Breast epithelium (tissue), 4 donors: Measurements from ENCODE around the gene NDUFC1. TPM values are rescaled to one million over a fixed set of nuclear protein-coding genes. Genes with fewer than 3 reads are reported as not detected.

ENCODE experiments used
- DNase-seq, 2 donors: peaks; one replicate each; pipeline ENCODE4 v3.0.0-alpha.2; 2019; ENCODE audit warnings: low spot score in 2 of 2
- H3K27ac ChIP-seq, 2 donors: fragments of 200-600 bp; sonication (generic) in 1 of 2; one replicate each; pipeline ENCODE4 v1.5.1; 2016 to 2019; ENCODE audit warnings: mild to moderate bottlenecking in 1 of 2
- H3K27me3 ChIP-seq, 2 donors: fragments of 200-600 bp; sonication (generic) in 1 of 2; one replicate each; pipeline versions ENCODE4 v1.5.1 to v1.6.0; 2017 to 2019; ENCODE audit warnings: control low read depth in 1 of 2, mild to moderate bottlenecking in 1 of 2
- H3K36me3 ChIP-seq: fragments of 200-600 bp; one replicate; pipeline ENCODE4 v1.5.1; 2019
- H3K4me1 ChIP-seq, 2 donors: fragments of 200-600 bp; sonication (generic); one replicate each; pipeline ENCODE4 v1.5.1; 2016 to 2019; ENCODE audit warnings: control low read depth in 1 of 2
- H3K4me3 ChIP-seq, 3 donors: fragments of 200-600 bp; sonication (generic); 1 replicate in 2 of 3; 2 replicates in 1 of 3; pipeline ENCODE4 v1.5.1; 2016 to 2019; ENCODE audit warnings: mild to moderate bottlenecking in 3 of 3, moderate library complexity in 2 of 3
- H3K9me3 ChIP-seq, 2 donors: fragments of 200-600 bp; sonication (generic) in 1 of 2; one replicate each; pipeline ENCODE4 v1.5.1; 2016 to 2019; ENCODE audit warnings: control low read depth in 1 of 2
- CTCF ChIP-seq, 3 donors: fragments of 450-650 bp; IDR thresholded peaks; one replicate each; pipeline ENCODE4 v1.5.1; 2016 to 2017; ENCODE audit warnings: antibody characterized with exemption in 3 of 3, mild to moderate bottlenecking in 3 of 3, moderate library complexity in 3 of 3
- POLR2A ChIP-seq: fragments of 450-650 bp; IDR thresholded peaks from one replicate; pipeline ENCODE4 v1.6.1; 2016; ENCODE audit warnings: antibody characterized with exemption, mild to moderate bottlenecking, moderate library complexity
- POLR2AphosphoS5 ChIP-seq, 3 donors: sonication (generic); formaldehyde crosslinking; IDR thresholded peaks; one replicate each; pipeline ENCODE4 v1.6.1; 2017; ENCODE audit warnings: antibody characterized with exemption in 3 of 3
- intact Hi-C: fragments of 100-400 bp; cut with DNase I; formaldehyde crosslinking; loops from one replicate; pipeline ENCODE4 v1.15.1; 2023; ENCODE audit warnings: low total_unique reads
- total RNA-seq, 3 donors: library from RNA; depleted of rRNA; stranded (reverse); fragments of >200 nt; gene quantifications; one replicate each; pipeline ENCODE4 v1.1.0, GENCODE V29; 2016

Gene NDUFC1
- total RNA-seq = 10 to 100 TPM; 26.2 to 42.7 (median 35.0) TPM

- Histone ChIP-seq H3K27me3 (no peaks in the 10 kb centered on the region), H3K9me3 (no peaks in the 10 kb centered on the region), H3K4me3 (peak within 1 kb of the TSS; percentile 80 to 99 (median 87)), H3K36me3 (no peaks in the 10 kb centered on the region), H3K4me1 (peaks cover 0 to 4% of the 10 kb centered on the region in 2 donors), H3K27ac (peak within 1 kb of the TSS; percentile 96)
- DNase-seq = peak; percentile 26 to 54
- peak in 2 of 3 donors; percentile 24 to 28 for TF ChIP-seq CTCF (IDR thresholded peaks at IDR 0.05)
- TF ChIP-seq POLR2AphosphoS5 (IDR thresholded peaks at IDR 0.05) = no peak
- no peak for TF ChIP-seq POLR2A
- intact Hi-C loops = no loop called here
Observed at GRCh38 chr4:139301821-139302611, at the start of gene NDUFC1. Gene NDUFC1 (minus strand): TSS chr4:139302477. CDS start chr4:139295798, 6,679 bp downstream.

DNA sequence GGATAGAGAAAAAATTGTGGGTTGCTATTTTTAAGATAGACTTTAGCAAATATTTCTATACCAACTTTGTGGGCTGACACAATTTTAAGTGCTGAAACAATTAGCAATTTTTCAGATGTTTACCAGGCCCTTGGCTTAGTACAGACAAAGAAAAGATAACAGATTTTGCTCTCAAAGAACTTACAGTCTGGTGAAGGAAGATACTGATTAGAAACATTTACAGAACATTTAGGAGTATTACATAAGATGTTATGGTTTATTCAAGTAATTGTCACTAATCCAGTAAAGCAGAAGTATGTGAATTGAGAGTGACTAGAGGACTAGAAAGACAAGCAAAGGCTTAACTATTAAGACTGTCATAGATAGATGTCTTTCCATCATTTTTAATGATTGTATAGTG, 35.3 kb upstream of the NDUFC1 start:
- no peaks in the 10 kb centered on the region for H3K9me3 ChIP-seq
- no peaks in the 10 kb centered on the region for H3K27me3 ChIP-seq
- no peak for DNase-seq
- intact Hi-C loops = no loop called here
- H3K4me1 ChIP-seq = no peaks in the 10 kb centered on the region
- H3K27ac ChIP-seq = no peak overlapping the region
- H3K4me3 ChIP-seq = no peak overlapping the region
- H3K36me3 ChIP-seq = no peaks in the 10 kb centered on the region
- TF ChIP-seq POLR2AphosphoS5 (IDR thresholded peaks at IDR 0.05) (no peak), POLR2A (no peak), CTCF (IDR thresholded peaks at IDR 0.05) (no peak)

DNA sequence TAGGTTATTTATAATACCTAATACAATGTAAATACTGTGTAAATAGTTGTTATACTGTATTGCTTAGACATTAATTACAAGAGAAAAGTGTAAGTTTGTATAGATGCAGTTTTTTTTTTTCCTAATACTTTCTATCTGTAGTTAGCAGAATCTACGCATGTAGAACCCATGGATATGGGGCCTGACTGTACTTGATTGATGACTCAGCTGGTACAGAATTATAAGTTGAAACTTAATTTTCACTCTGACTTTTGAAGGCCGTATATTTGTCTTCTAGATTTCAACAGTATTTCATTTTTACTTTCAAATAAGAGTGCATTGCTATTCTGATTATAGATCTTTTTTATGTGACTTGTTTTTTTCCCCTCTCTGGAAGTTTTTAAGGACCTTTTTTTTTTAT, 30.8 kb upstream of the NDUFC1 start:
- no peak for TF ChIP-seq POLR2A
- TF ChIP-seq POLR2AphosphoS5 (IDR thresholded peaks at IDR 0.05) = no peak
- TF ChIP-seq CTCF (IDR thresholded peaks at IDR 0.05) = no peak
- DNase-seq = no peak
- H3K36me3 ChIP-seq = no peaks in the 10 kb centered on the region
- no peaks in the 10 kb centered on the region for H3K4me1 ChIP-seq
- peaks cover 0 to 5% of the 10 kb centered on the region in 2 donors for H3K9me3 ChIP-seq
- no peak overlapping the region for H3K27ac ChIP-seq
- intact Hi-C loops = no loop called here
- no peak overlapping the region for H3K4me3 ChIP-seq
- no peaks in the 10 kb centered on the region for H3K27me3 ChIP-seq

DNA sequence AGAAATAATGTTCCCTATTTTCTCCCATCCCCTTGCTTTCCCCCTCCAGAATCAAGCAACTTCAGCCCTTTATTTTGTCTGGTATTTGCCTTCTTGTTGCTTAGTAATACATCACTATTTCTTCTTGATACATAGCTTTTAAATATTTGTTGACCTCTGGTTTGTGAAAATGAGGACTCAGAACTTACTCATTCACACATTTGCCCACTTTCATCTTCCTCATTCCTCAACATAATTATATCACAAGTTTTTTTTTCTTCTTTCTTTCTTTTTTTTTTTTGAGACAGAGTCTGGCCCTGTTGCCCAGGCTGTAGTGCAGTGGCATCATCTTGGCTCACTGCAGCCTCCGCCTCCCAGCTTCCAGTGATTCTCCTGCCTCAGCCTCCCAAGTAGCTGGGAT, 28.9 kb upstream of the NDUFC1 start:
- intact Hi-C loops = no loop called here
- Histone ChIP-seq H3K36me3 (no peaks in the 10 kb centered on the region), H3K4me1 (no peaks in the 10 kb centered on the region), H3K4me3 (no peak overlapping the region), H3K9me3 (peaks cover 0 to 5% of the 10 kb centered on the region in 2 donors), H3K27ac (no peak overlapping the region), H3K27me3 (no peaks in the 10 kb centered on the region)
- TF ChIP-seq POLR2AphosphoS5 (IDR thresholded peaks at IDR 0.05) = no peak
- no peak for TF ChIP-seq POLR2A
- no peak for TF ChIP-seq CTCF (IDR thresholded peaks at IDR 0.05)
- no peak for DNase-seq

GRCh38 chr4:139330283-139330682, 28.0 kb upstream of the NDUFC1 start:
- Histone ChIP-seq H3K27ac (no peak overlapping the region), H3K4me3 (no peak overlapping the region), H3K9me3 (peaks cover 0 to 5% of the 10 kb centered on the region in 2 donors), H3K27me3 (no peaks in the 10 kb centered on the region), H3K36me3 (no peaks in the 10 kb centered on the region), H3K4me1 (no peaks in the 10 kb centered on the region)
- intact Hi-C loops = no loop called here
- DNase-seq = no peak
- TF ChIP-seq POLR2AphosphoS5 (IDR thresholded peaks at IDR 0.05) (no peak), CTCF (IDR thresholded peaks at IDR 0.05) (no peak), POLR2A (no peak)
